Epithelial cell of proximal tubule (primary cell): ENCODE measurements around the gene MSGN1. TPM values are rescaled to one million over a fixed set of nuclear protein-coding genes. Genes with fewer than 3 reads are reported as not detected.

Source experiments
- DNase-seq: peaks from one replicate; pipeline ENCODE4 v3.0.0-alpha.2; 2011; ENCODE audit warnings: low read depth
- H3K4me3 ChIP-seq: 2 replicates; pipeline ENCODE4 v1.5.1; 2011; ENCODE audit warnings: low read depth, mild to moderate bottlenecking, low read length
- total RNA-seq: library from RNA; depleted of rRNA; stranded (reverse); fragments of >200 nt; gene quantifications from 2 replicates; pipeline ENCODE4 v1.2.3, GENCODE V29; 2015
- TF ChIP-seq, protein P1 (sequence below): conservative IDR thresholded peaks from 2 replicates; pipeline ENCODE4 v1.5.1; 2012; ENCODE audit warnings: low read depth, mild to moderate bottlenecking, low read length

MSGN1 gene
- total RNA-seq, 1 donor from 2014 or later: not detected

DNA sequence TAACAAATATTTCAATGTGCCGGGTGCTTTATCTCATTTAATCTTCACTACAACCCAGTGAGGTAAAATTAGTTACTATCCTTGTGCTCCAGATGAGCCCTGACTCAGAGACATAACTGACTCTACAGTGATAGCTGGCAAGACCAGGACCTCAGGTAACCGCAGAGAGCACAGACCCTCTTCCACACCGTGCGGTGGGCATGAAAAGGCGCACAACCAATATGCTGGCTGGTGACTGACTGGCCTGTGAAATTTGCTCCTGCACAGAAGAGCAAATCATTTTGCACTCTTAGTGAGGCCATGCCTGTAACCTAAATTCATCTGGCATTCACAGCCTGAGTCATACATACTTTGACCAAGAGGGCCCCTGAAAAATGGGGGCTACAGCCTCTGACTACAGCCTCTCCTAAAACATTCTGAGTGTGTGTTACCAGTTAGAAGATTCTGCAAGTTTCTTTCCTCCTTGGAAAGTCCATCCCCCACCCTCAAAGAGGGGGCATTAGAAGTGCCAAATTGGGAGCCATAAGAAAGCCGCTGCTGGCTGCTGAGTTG, 22.4 kb upstream of the MSGN1 start:
- DNase-seq: no peak
- TF ChIP-seq, protein P1, sequence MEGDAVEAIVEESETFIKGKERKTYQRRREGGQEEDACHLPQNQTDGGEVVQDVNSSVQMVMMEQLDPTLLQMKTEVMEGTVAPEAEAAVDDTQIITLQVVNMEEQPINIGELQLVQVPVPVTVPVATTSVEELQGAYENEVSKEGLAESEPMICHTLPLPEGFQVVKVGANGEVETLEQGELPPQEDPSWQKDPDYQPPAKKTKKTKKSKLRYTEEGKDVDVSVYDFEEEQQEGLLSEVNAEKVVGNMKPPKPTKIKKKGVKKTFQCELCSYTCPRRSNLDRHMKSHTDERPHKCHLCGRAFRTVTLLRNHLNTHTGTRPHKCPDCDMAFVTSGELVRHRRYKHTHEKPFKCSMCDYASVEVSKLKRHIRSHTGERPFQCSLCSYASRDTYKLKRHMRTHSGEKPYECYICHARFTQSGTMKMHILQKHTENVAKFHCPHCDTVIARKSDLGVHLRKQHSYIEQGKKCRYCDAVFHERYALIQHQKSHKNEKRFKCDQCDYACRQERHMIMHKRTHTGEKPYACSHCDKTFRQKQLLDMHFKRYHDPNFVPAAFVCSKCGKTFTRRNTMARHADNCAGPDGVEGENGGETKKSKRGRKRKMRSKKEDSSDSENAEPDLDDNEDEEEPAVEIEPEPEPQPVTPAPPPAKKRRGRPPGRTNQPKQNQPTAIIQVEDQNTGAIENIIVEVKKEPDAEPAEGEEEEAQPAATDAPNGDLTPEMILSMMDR: no peak
- H3K4me3 ChIP-seq: no peak overlapping the region

DNA sequence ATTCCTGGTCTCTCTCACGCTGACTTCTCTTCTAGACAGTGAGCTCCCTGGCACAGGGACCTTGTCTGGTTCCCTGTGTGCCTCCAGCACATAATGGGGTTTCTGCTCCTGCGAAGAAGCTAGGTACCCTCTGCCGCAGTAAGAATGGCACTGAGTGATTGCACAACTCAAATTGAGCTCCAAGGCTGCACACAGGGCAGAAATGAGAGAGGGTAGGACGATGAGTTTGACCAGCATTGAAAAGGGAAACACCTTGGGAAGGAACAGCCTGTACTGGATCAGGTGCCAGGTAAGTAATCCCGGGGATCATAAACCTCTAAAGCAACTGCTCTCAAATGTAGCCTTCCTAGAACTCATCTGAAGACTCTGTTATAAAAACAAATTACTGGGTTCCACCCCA, 21.0 kb upstream of the MSGN1 start:
- no peak overlapping the region for H3K4me3 ChIP-seq
- DNase-seq: no peak
- TF ChIP-seq, protein P1: no peak

DNA sequence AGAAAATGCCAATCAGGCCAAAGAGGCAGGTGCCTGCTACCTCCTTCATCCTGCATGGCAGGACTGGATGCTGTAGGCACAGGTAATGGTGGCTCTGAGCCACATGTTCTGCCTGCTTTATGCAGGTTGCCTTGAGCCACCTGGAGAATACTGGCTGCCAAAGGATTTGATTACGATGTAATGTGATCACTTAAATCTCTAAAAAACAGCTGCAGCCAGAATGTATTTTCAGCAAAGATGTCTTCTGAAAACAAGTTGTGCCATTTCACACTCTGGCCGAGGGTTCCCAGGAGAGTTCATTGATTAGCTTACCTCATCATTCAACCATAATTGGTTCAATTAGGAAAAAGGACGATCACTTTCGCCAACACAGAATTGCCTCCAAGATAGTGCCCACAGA, 17.9 kb upstream of the MSGN1 start:
- TF ChIP-seq, protein P1: no peak
- H3K4me3 ChIP-seq: no peak overlapping the region
- DNase-seq: no peak

DNA sequence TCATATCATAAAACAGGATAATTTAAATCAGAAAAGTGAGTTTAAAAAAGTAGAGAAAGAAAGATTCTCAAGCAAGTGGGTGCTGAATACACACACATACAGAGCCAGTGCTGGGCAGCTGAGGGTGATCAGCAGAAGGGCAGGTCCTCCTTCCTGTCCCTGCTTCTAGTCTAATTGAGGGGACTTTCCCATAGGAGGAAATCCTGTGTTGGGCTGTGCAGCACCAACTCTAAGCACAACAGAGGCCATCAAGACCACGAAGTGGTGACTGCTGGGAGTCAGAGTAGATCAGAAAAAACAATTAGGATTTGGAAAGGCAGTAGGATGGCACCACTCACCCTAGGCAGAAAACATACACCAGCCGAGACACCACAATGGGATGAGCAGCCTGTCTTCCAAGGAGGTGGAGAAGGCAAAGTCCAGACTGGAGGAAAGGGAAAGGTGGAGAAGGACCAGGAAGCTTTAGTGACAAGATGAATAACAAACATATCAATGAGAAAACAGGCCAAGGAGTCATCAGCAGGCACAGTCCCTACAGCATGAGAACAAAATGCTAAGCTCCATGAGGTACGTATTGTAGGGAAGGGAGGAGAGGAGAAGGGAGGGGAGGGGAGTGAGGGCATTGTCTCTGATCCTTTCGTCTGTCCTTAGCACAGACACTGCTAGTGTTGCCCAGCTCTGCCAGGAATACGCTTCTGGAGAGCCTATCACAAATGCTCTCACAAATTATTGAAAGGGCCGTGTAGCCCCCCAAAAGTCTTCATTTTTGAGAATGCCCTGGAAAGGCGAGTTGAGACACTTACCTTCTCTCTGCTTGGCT, 16.7 kb upstream of the MSGN1 start:
- TF ChIP-seq, protein P1: no peak
- DNase-seq: no peak
- H3K4me3 ChIP-seq: no peak overlapping the region

DNA sequence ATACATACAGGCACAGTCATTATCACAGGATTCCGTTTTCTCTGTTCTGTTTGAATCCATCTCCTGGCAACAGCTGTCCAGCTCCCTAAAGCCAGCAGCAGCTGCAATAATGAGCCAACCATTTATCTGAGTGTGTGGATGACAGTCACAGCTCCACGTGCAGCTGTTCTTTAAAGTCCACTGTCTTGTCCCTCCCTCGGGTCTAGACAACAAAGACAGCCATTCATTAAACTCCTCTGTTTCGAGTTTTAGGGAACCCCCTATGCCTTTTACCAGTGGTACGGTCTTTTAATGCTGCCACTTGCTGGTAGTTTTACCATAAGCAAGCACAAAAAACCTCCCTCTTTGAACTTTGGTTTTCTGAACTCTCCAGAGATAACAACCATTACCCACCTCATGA, 16.0 kb upstream of the MSGN1 start:
- TF ChIP-seq, protein P1: no peak
- DNase-seq: no peak
- H3K4me3 ChIP-seq: no peak overlapping the region

DNA sequence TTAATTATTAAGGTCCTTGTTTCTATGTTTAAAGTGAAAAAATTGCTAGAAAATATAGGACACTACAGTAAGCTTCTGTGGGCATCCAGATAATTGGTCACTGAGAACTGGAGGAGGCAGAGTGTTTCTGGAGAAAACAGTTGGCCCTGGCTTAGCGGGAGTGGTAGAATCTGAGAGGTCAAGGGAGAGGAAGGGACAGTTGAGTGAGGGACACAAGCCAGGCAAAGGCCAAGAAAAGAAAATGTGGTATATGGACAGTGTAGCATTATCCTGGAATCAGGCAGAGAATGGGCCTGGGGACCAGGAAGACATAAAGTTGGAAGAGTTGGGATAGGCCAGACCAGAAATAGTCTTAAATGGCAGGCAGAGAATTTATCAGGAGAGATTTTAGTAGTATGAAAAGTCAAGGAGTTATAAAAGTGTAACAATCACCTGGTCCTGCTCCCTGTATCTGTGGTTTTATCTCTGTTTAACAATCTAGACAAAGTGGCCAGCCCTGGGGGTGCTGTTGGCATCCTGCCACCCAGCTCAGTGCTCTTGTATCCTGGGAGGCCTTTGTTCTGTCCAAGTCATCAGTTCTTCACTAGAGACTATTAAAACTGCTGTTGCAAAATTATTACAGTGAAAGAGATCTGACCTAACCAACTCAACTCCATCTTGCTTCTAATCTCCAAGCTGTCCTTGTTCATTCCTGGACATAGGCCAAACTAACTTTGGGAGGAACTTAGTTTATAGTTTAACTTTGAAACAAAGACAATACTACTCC, 15.4 kb upstream of the MSGN1 start:
- TF ChIP-seq, protein P1: no peak
- DNase-seq: no peak
- no peak overlapping the region for H3K4me3 ChIP-seq
